IMR-90 (cell line): ENCODE results near the gene LDHD. TPM values are rescaled to one million over a fixed set of nuclear protein-coding genes. Genes with fewer than 3 reads are reported as not detected.

Experiments
- ATAC-seq: fragments of 200-7000 bp; cut with Tn5 transposase; 2 replicates; pipeline ENCODE4 v1.9.1; 2020; ENCODE audit warnings: low read depth, mild to moderate bottlenecking, moderate library complexity
- BruUV-seq: library from RNA; stranded (reverse); fragments of 400-500 nt; replicated peaks from 2 replicates; lab custom pipeline; 2021; lab: Mats Ljungman, UMichigan
- CTCF ChIA-PET: fragments of 300-600 bp; formaldehyde crosslinking; extraction: SDS; loops from one replicate; lab custom pipeline; 2021; ENCODE audit warnings: antibody characterized with exemption; lab: Yijun Ruan, JAX
- POLR2A ChIA-PET: fragments of 300-600 bp; sonication (Branson Sonifier 250); formaldehyde crosslinking; loops from one replicate; lab custom pipeline; 2022; ENCODE audit warnings: antibody characterized with exemption; ENCODE audit not compliant: unreplicated experiment; lab: Charles Lee
- DNase-seq: peaks from one replicate; pipeline ENCODE4 v3.0.0; 2013
- H2AFZ ChIP-seq: replicated peaks from 2 replicates; pipeline ENCODE3; 2013; ENCODE audit warnings: low read length, mild to moderate bottlenecking; ENCODE audit not compliant: poor library complexity
- H2AK5ac ChIP-seq: 2 replicates; pipeline ENCODE4 v1.6.1; 2013; ENCODE audit warnings: low read depth, low read length, inconsistent platforms
- H2AK9ac ChIP-seq: replicated peaks from 2 replicates; pipeline ENCODE3; 2013; ENCODE audit warnings: mild to moderate bottlenecking, low read depth, low read length, moderate library complexity; ENCODE audit not compliant: poor library complexity
- H2BK120ac ChIP-seq: 2 replicates; pipeline ENCODE4 v1.6.1; 2013; ENCODE audit warnings: low read depth, low read length, inconsistent platforms
- H2BK15ac ChIP-seq: 3 replicates; pipeline ENCODE4 v1.6.1; 2013; ENCODE audit warnings: low read depth, low read length, inconsistent platforms
- H2BK20ac ChIP-seq: 2 replicates; pipeline ENCODE4 v1.6.1; 2013; ENCODE audit warnings: low read depth, mild to moderate bottlenecking, inconsistent platforms, low read length, moderate library complexity
- H2BK5ac ChIP-seq: 2 replicates; pipeline ENCODE4 v1.6.1; 2013; ENCODE audit warnings: mild to moderate bottlenecking, low read depth, low read length, inconsistent platforms; ENCODE audit not compliant: poor library complexity, severe bottlenecking
- H3K14ac ChIP-seq: replicated peaks from 2 replicates; pipeline ENCODE4 v1.6.1; 2013; ENCODE audit warnings: low read depth, low read length, inconsistent platforms
- H3K18ac ChIP-seq: 2 replicates; pipeline ENCODE4 v1.6.1; 2013; ENCODE audit warnings: low read depth, low read length, control low read depth
- H3K23ac ChIP-seq: 2 replicates; pipeline ENCODE4 v1.6.1; 2013; ENCODE audit warnings: low read depth, low read length, inconsistent platforms
- H3K27ac ChIP-seq: 2 replicates; pipeline ENCODE4 v1.5.1; 2013; ENCODE audit warnings: mild to moderate bottlenecking, control low read depth, low read length; ENCODE audit not compliant: insufficient read depth
- H3K27me3 ChIP-seq: 2 replicates; pipeline ENCODE4 v1.6.1; 2013; ENCODE audit warnings: low read length; ENCODE audit not compliant: control insufficient read depth, insufficient read depth
- H3K36me3 ChIP-seq: 2 replicates; pipeline ENCODE4 v1.6.1; 2013; ENCODE audit warnings: low read length, mixed read lengths; ENCODE audit not compliant: control insufficient read depth, insufficient read depth
- H3K4ac ChIP-seq: 2 replicates; pipeline ENCODE4 v1.6.1; 2013; ENCODE audit warnings: low read depth, low read length, inconsistent platforms
- H3K4me1 ChIP-seq: 2 replicates; pipeline ENCODE4 v1.6.1; 2013; ENCODE audit warnings: low read length, mixed read lengths; ENCODE audit not compliant: control insufficient read depth, insufficient read depth
- H3K4me2 ChIP-seq: 2 replicates; pipeline ENCODE4 v1.6.1; 2013; ENCODE audit warnings: low read depth, mild to moderate bottlenecking, control low read depth, low read length, moderate library complexity
- H3K4me3 ChIP-seq: 2 replicates; pipeline ENCODE4 v1.5.1; 2013; ENCODE audit warnings: low read depth, mild to moderate bottlenecking, control low read depth, low read length, moderate library complexity; ENCODE audit not compliant: insufficient read depth
- H3K56ac ChIP-seq: 2 replicates; pipeline ENCODE4 v1.6.1; 2013; ENCODE audit warnings: low read length, inconsistent platforms; ENCODE audit not compliant: insufficient read depth; ENCODE audit errors: extremely low read depth
- H3K79me1 ChIP-seq, 2 experiments: 2 replicates each; pipeline ENCODE4 v1.6.1; 2013; ENCODE audit warnings: low read length in 2 of 2, inconsistent platforms in 1 of 2, low read depth in 1 of 2
- H3K9ac ChIP-seq: 2 replicates; pipeline ENCODE4 v1.6.1; 2013; ENCODE audit warnings: low read depth, low read length, control low read depth
- H3K9me1 ChIP-seq: 2 replicates; pipeline ENCODE4 v1.6.1; 2013; ENCODE audit warnings: low read length, inconsistent platforms; ENCODE audit not compliant: insufficient read depth
- H3K9me3 ChIP-seq: 2 replicates; pipeline ENCODE4 v1.6.1; 2013; ENCODE audit warnings: low read length; ENCODE audit not compliant: control insufficient read depth, insufficient read depth
- H4K20me1 ChIP-seq: 2 replicates; pipeline ENCODE4 v1.6.1; 2013; ENCODE audit warnings: low read length, inconsistent platforms; ENCODE audit not compliant: insufficient read depth
- H4K5ac ChIP-seq: 2 replicates; pipeline ENCODE4 v1.6.1; 2013; ENCODE audit warnings: mild to moderate bottlenecking, low read depth, low read length, control low read depth
- H4K8ac ChIP-seq, 2 experiments: 2 replicates each; pipeline ENCODE4 v1.6.1; 2013; ENCODE audit warnings: low read depth in 2 of 2, low read length in 2 of 2, control low read depth in 1 of 2, inconsistent platforms in 1 of 2
- H4K91ac ChIP-seq: 2 replicates; pipeline ENCODE4 v1.6.1; 2013; ENCODE audit warnings: low read depth, low read length, inconsistent platforms; ENCODE audit not compliant: insufficient read depth
- BHLHE40 ChIP-seq: fragments of 150-350 bp; IDR thresholded peaks from 2 replicates; pipeline ENCODE4 v1.6.1; 2016; ENCODE audit warnings: mild to moderate bottlenecking, low read depth, low read length
- CEBPB ChIP-seq: IDR thresholded peaks from 2 replicates; pipeline ENCODE4 v1.6.1; 2012; ENCODE audit warnings: low read depth, low read length, improper control_type of control experiment
- CHD1 ChIP-seq: IDR thresholded peaks from 2 replicates; pipeline ENCODE4 v1.6.1; 2012; ENCODE audit warnings: low read depth, low read length, improper control_type of control experiment
- CTCF ChIP-seq: conservative IDR thresholded peaks from 2 replicates; pipeline ENCODE4 v1.5.1; 2012; ENCODE audit warnings: mild to moderate bottlenecking, low read depth, low read length, improper control_type of control experiment
- ELK1 ChIP-seq: fragments of 150-350 bp; IDR thresholded peaks from 2 replicates; pipeline ENCODE4 v1.6.1; 2016; ENCODE audit warnings: low read depth, mild to moderate bottlenecking, low read length, moderate library complexity, borderline replicate concordance
- FOS ChIP-seq: fragments of 150-350 bp; IDR thresholded peaks from 2 replicates; pipeline ENCODE4 v1.6.1; 2016; ENCODE audit warnings: low read depth, low read length
- MAFK ChIP-seq: IDR thresholded peaks from 2 replicates; pipeline ENCODE4 v1.6.1; 2012; ENCODE audit warnings: low read depth, low read length, improper control_type of control experiment
- MAZ ChIP-seq: IDR thresholded peaks from 2 replicates; pipeline ENCODE4 v1.6.1; 2012; ENCODE audit warnings: low read depth, mild to moderate bottlenecking, low read length, improper control_type of control experiment, moderate library complexity, borderline replicate concordance
- MXI1 ChIP-seq: IDR thresholded peaks from 2 replicates; pipeline ENCODE4 v1.6.1; 2012; ENCODE audit warnings: low read depth, mild to moderate bottlenecking, low read length, moderate library complexity, borderline replicate concordance
- NFE2L2 ChIP-seq: fragments of 150-350 bp; IDR thresholded peaks from 2 replicates; pipeline ENCODE4 v1.6.1; 2016; ENCODE audit warnings: low read depth, mild to moderate bottlenecking, low read length
- POLR2A ChIP-seq: IDR thresholded peaks from 2 replicates; pipeline ENCODE4 v1.6.1; 2012; ENCODE audit warnings: mild to moderate bottlenecking, low read depth, low read length
- RAD21 ChIP-seq: IDR thresholded peaks from 2 replicates; pipeline ENCODE4 v1.6.1; 2012; ENCODE audit warnings: low read length, improper control_type of control experiment
- RCOR1 ChIP-seq: IDR thresholded peaks from 2 replicates; pipeline ENCODE4 v1.6.1; 2012; ENCODE audit warnings: mild to moderate bottlenecking, low read length, improper control_type of control experiment; ENCODE audit not compliant: insufficient replicate concordance
- RFX5 ChIP-seq: IDR thresholded peaks from 2 replicates; pipeline ENCODE4 v1.8.0; 2012; ENCODE audit warnings: low read depth, mild to moderate bottlenecking, low read length, moderate library complexity
- SMC3 ChIP-seq: fragments of 150-350 bp; IDR thresholded peaks from 2 replicates; pipeline ENCODE4 v1.6.1; 2016; ENCODE audit warnings: low read depth, mild to moderate bottlenecking, antibody characterized with exemption, low read length, moderate library complexity
- USF2 ChIP-seq: fragments of 150-350 bp; IDR thresholded peaks from 2 replicates; pipeline ENCODE4 v1.6.1; 2017; ENCODE audit warnings: mild to moderate bottlenecking, antibody characterized with exemption, low read length, low read depth
- WGBS, 2 experiments: methylation state at CpG; one replicate each; pipeline versions ENCODE4 v1.1.5 to v1.1.7; 2013; ENCODE audit warnings: missing lambda C conversion rate in 2 of 2; ENCODE audit not compliant: insufficient read length in 1 of 2; ENCODE audit errors: extremely low coverage in 2 of 2; 5-methylcytosine and 5-hydroxymethylcytosine counted together
- dilution Hi-C: fragments of 300-500 bp; cut with HindIII; formaldehyde crosslinking; loops from one replicate; pipeline ENCODE4 v1.14.3; 2018; ENCODE audit warnings: low sequenced_read_pairs; ENCODE audit not compliant: unreplicated experiment
- in situ Hi-C: fragments of 300-500 bp; cut with MboI; formaldehyde crosslinking; loops from 3 replicates; pipeline ENCODE4 v1.14.3; 2019; ENCODE audit warnings: low sequenced_read_pairs, inconsistent platforms, mixed read lengths
- intact Hi-C: fragments of 100-400 bp; cut with micrococcal nuclease; formaldehyde crosslinking; loops from 2 replicates; pipeline ENCODE4 v1.10.0; 2022
- polyA plus RNA-seq, 3 experiments: library from polyadenylated mRNA; depleted of rRNA; stranded (reverse); fragments of >200 nt; gene quantifications; 2 replicates each; pipeline ENCODE4 v1.2.3, GENCODE V29; 2012; ENCODE audit warnings: low replicate concordance in 1 of 3
- total RNA-seq: library from RNA; depleted of rRNA; stranded (reverse); fragments of >200 nt; gene quantifications from 2 replicates; pipeline ENCODE4 v1.2.3, GENCODE V29; 2012

LDHD gene
- total and polyA plus RNA-seq, 2 of the 4 experiments (the other 2 are of a cell fraction): under 0.01 to 0.26 TPM

- BruUV-seq: no TSS peak
Observed at GRCh38 chr16:75121949-75122568, 5.5 kb upstream of the LDHD start.

More at GRCh38 chr16:75121949-75122568, 5.5 kb upstream of the LDHD start:
- H3K27ac ChIP-seq: no peak overlapping the region
- no peaks in the 10 kb centered on the region for H3K9me1 ChIP-seq
- no peak overlapping the region for H3K4ac ChIP-seq
- no peak overlapping the region for H3K4me2 ChIP-seq
- no peak overlapping the region for H4K8ac ChIP-seq
- H3K27me3 ChIP-seq: no peaks in the 10 kb centered on the region
- H3K79me1 ChIP-seq: no peaks in the 10 kb centered on the region
- intact Hi-C loops (no loop called here), in situ Hi-C loops (no loop called here), dilution Hi-C loops (no loop called here)
- CTCF ChIA-PET: interaction anchor here (1.8 kb wide), 1 partner anchor 11 kb away, joined by 7 read pairs; no protein-coding TSS in a partner anchor
- no peak overlapping the region for H2BK5ac ChIP-seq
- TF ChIP-seq RCOR1 (no peak), RFX5 (no peak), MAFK (no peak), BHLHE40 (no peak), SMC3 (no peak), CHD1 (no peak), MXI1 (no peak), USF2 (no peak), NFE2L2 (no peak), CEBPB (no peak), POLR2A (no peak), ELK1 (no peak), CTCF (no peak), FOS (no peak), RAD21 (no peak), MAZ (no peak)
- no peak overlapping the region for H2AK5ac ChIP-seq
- no peak overlapping the region for H3K14ac ChIP-seq
- no peak overlapping the region for H3K9ac ChIP-seq
- H2AK9ac ChIP-seq: no peak overlapping the region
- no peak overlapping the region for H3K56ac ChIP-seq
- H4K5ac ChIP-seq: no peak overlapping the region
- peaks cover 4% of the 10 kb centered on the region for H3K9me3 ChIP-seq
- no peaks in the 10 kb centered on the region for H3K36me3 ChIP-seq
- DNase-seq: no peak
- H2BK15ac ChIP-seq: no peak overlapping the region
- no peaks in the 10 kb centered on the region for H4K20me1 ChIP-seq
- WGBS, 2 experiments: 89% methylated on average over 3 of the region's 6 CpGs; no CpG with 5 or more reads in 1 of the 2 experiments
- no peak overlapping the region for H2BK20ac ChIP-seq
- no peak overlapping the region for H3K23ac ChIP-seq
- H3K4me1 ChIP-seq: no peaks in the 10 kb centered on the region
- no peak overlapping the region for H4K91ac ChIP-seq
- no peak overlapping the region for H3K4me3 ChIP-seq
- POLR2A ChIA-PET: interaction anchor here (0.5 kb wide), 1 partner anchor 178 kb away, joined by 3 read pairs; no protein-coding TSS in a partner anchor
- ATAC-seq: no peak
- H2AFZ ChIP-seq: no peak overlapping the region
- H2BK120ac ChIP-seq: no peak overlapping the region
- no peak overlapping the region for H3K18ac ChIP-seq
